AG09309 (cell line): Measurements from ENCODE around the gene IMPG2.

Experiments used
- DNase-seq: peaks from one replicate; pipeline ENCODE4 v3.0.0-alpha.2; 2010; ENCODE audit warnings: low read depth
- H3K4me3 ChIP-seq: 2 replicates; pipeline ENCODE4 v1.5.1; 2011; ENCODE audit warnings: mild to moderate bottlenecking, low read depth, low read length, moderate library complexity; ENCODE audit not compliant: control insufficient read depth
- TF ChIP-seq, protein P1 (sequence below): IDR thresholded peaks from 2 replicates; pipeline ENCODE4 v1.5.1; 2011; ENCODE audit warnings: mild to moderate bottlenecking, low read depth, low read length, inconsistent platforms; ENCODE audit not compliant: insufficient read depth, control insufficient read depth; ENCODE audit errors: missing control alignments

The IMPG2 gene

DNA sequence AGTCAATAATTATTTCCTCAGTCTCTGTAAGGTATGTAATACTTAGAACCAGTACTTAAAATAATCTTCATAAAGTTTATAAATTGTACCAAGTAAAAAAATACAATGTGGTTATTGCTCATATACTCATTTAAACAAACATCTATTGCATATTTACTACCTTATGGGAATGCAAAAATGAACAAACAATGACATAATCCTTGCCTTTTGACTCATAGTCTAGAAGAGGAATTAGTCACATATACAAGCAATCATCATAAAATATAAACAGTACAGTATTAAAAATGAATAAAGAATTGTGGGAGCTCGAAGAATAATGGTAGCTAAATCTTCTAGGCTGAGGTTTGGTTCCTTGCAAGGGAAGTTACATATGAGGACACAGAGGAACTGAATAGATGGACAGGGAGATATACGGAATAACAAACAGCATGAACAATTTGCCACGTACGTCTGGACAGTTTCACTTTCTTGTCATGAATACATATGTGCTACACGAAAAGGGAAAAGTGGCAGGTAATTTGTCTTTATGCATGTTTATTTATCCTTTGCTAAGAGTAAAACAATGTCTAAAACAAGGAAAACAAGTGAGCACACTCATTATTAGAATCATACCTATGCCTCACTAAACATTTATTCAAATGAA lies 17.2 kb downstream of the IMPG2 start:
- no peak overlapping the region for H3K4me3 ChIP-seq
- DNase-seq, result no peak
- TF ChIP-seq, protein P1, sequence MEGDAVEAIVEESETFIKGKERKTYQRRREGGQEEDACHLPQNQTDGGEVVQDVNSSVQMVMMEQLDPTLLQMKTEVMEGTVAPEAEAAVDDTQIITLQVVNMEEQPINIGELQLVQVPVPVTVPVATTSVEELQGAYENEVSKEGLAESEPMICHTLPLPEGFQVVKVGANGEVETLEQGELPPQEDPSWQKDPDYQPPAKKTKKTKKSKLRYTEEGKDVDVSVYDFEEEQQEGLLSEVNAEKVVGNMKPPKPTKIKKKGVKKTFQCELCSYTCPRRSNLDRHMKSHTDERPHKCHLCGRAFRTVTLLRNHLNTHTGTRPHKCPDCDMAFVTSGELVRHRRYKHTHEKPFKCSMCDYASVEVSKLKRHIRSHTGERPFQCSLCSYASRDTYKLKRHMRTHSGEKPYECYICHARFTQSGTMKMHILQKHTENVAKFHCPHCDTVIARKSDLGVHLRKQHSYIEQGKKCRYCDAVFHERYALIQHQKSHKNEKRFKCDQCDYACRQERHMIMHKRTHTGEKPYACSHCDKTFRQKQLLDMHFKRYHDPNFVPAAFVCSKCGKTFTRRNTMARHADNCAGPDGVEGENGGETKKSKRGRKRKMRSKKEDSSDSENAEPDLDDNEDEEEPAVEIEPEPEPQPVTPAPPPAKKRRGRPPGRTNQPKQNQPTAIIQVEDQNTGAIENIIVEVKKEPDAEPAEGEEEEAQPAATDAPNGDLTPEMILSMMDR, result no peak

DNA sequence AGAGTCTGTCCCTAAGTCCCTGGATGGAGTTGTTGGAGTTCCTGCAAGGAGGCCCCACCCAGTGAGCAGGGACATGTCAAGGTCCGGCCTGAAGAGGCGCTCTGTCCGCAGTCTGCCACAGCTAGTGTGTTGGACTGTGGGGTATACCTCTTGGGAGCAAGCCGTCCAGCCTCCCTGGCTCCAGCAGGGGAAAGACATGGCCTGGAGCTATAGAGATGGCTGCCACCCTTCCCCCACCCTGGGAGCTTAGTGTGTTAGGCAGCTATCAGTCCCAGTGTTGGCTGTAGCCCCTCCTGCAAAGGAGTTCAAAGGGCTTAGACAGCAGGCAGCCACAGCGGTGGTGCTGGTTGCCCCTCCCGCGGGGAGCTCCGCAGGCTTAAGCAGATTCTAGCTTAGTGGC lies 20.3 kb downstream of the IMPG2 start:
- no peak for DNase-seq
- no peak overlapping the region for H3K4me3 ChIP-seq
- TF ChIP-seq, protein P1, result no peak

DNA sequence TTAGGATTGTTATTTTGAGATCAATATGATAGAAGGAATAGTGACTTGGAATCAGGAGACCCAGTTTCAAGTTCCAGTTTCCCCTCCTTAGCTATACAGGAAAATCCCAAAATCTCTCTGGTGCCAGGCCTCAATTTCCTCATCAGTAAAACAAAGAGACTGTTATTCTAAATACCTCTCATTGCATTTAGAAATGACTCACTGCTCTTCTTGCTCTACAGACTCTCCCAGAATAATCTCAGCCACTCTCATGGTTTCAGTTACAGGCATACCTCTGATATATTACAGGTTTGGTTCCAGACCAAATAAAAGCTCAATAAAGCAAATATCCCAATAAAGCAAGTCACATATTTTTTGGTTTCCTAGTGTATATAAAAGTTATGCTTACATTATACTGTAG lies 28.3 kb downstream of the IMPG2 start:
- TF ChIP-seq, protein P1, result no peak
- DNase-seq, result no peak
- H3K4me3 ChIP-seq, result no peak overlapping the region

DNA sequence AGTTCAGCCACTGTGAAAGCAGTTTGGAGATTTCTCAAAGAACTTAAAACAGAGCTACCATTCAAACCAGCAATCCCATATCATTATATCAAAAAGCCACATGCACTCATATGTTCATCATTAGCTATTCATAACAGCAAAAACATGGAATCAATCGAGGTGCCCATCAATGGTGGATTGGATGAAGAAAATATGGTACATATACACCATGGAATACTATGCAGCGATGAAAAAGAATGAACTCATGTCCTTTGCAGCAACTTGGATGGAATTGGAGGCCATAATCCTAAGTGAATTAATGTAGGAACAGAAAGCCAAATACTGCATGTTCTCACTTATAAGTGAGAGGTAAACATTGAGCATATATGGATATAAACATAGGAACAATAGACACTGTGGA lies 32.1 kb downstream of the IMPG2 start:
- no peak overlapping the region for H3K4me3 ChIP-seq
- TF ChIP-seq, protein P1, result no peak
- DNase-seq, result no peak

DNA sequence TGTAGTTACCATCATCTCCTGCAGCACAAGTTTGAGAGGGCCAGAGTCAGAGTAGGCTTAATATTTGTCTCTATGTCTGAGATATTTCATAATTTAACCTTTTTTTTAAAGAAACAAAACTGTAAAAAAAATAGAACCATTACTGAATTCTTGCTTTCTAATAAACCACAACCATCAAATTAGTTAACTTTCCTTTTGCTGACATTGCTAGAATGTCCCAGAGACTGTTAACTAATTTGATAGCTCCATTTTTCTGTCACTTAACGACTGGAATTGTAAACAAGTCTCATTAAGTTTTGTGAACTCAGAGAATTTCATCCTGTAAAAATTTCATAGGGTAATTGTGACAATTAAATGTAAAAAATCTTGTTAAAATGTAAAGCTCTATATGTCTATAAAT lies 35.6 kb downstream of the IMPG2 start:
- no peak for DNase-seq
- TF ChIP-seq, protein P1, result no peak
- no peak overlapping the region for H3K4me3 ChIP-seq

DNA sequence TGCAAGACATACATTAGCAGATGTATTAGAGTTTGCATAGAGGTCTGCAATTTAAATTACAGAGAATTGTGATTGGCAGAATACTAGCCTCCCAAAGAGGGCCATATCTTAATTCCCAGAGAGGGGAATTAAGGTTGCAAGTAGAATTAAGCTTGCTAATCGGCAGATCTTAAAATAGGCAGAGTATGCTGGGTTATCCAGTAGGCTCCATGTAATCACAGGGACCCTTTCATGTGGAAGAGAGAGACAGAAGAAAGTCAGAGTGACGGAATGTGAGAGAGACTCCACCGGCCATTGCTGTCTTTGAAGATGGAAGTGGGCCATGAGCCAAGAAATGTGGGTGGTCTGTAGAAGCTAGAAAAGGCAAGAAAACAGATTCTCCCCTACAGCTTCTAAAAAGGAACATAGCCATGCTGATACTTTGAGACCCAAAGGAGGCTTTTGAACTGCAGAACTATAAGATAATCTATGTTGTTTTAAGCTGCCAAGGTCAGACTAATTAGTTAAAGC lies 38.8 kb downstream of the IMPG2 start:
- TF ChIP-seq, protein P1, result no peak
- no peak overlapping the region for H3K4me3 ChIP-seq
- DNase-seq, result no peak
